ENCODE data around the gene WBP2.
"Not testable (repeated sequence)": the region's sequence is repeated elsewhere in the genome, so short reads cannot be mapped to it uniquely, and the experiment has no call there.

The WBP2 gene

DNA sequence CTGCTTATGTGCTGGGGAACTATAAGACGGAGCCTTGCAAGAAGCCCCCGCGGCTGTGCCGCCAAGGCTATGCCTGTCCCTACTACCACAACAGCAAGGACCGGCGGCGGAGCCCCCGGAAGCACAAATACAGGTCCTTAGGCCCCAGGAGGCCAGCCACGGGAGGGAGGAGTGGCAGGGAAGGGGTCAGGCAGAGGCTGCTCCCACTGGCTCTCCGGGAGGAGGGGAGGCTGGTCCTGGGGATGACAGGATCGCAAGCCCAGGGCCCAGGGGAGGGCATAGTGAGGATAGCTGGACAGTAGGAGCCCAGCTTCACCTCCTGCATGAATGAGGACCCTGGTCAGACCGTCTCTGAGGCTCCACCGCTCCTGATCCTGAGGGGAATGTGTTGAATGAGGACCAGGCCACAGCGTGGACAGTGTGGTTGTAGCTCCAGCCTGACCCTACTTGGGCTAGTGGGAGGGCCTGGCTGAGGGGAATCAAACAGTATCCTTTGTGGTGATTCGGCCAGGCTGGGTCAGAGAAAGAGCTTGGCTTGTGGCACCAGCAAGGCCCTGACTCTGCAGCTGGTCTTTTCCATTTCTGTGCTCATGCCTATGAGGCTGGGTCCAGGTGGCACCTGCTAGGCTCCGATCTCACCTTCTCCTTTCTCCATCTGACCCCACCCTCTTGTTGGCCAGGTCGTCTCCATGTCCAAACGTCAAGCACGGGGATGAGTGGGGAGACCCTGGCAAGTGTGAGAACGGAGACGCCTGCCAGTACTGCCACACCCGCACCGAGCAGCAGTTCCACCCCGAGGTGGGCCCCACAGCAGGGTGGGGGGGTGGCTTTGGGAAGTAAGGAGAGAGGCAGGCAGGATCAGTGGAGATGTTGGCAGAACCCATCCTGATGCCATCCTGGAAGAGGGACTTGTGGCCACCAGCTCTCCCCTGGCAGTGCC is 41.8 kb downstream of the WBP2 start:
- DNase-seq = no peak

DNA sequence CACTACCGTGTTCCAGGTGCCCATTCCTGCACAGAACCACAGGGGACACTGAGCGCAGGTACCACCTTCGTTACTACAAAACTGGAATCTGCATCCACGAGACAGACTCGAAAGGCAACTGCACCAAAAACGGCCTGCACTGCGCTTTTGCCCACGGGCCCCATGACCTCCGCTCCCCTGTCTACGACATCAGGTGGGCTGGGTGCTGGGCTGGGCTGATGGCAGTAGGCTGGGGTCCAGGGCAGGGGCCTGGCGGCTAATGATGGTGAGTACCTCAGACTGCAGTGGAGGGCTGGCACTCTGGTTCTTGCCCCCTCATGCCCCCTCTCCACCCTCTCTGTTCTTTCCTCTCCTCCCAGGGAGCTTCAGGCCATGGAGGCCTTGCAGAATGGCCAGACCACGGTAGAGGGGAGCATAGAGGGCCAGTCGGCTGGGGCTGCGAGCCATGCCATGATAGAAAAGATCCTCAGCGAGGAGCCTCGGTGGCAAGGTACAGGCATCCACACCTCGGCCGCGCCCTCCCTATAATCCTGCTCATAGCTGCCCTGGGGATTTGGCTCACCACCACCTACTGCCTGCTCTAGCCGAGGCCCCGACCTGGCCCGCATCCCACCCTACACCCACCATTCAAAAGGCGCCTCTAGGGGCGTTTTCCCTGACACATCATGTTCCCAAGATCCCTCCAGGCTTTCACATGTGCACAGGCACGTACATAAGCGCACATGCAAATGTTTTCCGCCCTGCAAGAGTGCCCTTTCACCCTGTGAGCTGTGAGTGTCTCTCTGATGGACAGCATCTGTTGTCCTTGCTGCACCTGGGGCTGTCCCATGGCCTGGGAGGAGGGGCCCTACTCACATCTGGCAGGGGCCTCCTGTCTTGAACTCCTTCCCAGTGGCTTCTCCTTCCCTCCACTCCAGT is 42.8 kb downstream of the WBP2 start:
- no peak for DNase-seq

DNA sequence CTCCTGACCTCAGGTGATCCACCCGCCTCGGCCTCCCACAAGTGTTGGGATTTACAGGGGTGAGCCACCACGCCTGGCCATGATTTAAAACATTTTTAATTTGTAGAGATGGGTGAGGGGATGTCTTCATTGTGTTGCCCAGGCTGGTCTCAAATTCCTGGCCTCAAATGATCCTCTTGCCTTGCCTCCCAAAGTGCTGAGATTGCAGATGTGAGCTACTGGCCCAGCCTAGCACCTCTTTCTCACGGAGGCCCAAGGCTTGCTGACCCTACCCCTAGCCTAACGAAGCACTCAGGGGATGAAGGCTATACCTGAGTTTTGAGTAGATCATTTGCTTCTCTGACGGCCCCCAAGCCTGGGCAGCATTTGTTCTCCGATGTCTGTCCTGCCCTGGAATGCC is 44.0 kb downstream of the WBP2 start:
- no peak for DNase-seq

DNA sequence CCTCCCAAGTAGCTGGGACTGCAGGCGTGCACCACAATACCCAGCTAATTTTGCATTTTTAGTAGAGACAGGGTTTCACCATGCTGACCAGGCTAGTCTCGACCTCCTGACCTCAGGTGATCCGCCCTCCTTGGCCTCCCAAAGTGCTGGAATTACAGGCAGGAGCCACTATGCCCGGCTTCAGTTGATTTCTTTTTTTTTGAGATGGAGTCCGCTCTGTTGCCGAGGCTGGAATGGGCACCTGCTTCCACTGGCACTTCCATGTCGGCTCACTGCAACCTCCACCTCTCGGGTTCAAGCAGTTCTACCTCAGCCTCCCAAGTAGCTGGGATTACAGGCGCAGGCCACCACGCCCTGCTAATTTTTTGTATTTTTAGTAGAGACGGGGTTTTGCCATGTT is 44.4 kb downstream of the WBP2 start:
- not testable (repeated sequence) for DNase-seq

DNA sequence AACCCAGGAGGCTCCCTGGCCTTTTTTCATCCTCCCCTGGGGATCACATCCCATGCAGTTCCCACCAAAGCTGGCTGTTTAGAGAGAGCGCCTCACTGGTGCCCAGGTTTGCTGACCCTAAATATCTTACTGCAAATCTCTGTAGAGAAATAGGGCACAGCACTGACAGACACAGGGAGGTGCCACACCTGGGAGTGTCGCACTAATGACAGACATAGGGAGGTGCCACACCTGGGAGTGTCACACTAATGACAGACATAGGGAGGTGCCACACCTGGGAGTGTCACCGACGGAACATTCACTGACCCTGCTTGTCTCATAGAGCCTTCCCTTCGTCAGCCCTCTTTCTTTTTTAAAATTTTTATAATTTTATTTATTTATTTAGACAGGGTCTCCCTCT is 44.9 kb downstream of the WBP2 start:
- DNase-seq = no peak

DNA sequence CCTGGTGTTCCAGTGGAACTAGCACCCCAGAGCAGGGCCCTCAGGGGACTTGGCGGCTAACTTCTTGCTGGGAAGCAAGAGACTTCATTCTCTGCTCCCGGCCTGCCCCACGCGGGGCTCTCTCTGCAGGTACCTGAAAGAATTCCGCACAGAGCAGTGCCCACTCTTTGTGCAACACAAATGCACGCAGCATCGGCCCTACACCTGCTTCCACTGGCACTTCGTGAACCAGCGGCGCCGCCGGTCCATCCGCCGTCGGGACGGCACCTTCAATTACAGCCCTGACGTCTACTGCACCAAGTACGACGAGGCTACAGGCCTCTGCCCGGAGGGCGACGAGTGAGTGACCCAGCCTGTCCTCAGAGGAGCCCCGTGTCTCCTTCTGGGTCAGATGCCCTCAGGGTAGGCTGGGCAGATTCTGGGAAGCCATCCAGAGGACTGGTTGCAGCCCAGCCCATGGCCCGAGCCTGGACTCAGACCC is 45.5 kb downstream of the WBP2 start:
- DNase-seq = no peak

DNA sequence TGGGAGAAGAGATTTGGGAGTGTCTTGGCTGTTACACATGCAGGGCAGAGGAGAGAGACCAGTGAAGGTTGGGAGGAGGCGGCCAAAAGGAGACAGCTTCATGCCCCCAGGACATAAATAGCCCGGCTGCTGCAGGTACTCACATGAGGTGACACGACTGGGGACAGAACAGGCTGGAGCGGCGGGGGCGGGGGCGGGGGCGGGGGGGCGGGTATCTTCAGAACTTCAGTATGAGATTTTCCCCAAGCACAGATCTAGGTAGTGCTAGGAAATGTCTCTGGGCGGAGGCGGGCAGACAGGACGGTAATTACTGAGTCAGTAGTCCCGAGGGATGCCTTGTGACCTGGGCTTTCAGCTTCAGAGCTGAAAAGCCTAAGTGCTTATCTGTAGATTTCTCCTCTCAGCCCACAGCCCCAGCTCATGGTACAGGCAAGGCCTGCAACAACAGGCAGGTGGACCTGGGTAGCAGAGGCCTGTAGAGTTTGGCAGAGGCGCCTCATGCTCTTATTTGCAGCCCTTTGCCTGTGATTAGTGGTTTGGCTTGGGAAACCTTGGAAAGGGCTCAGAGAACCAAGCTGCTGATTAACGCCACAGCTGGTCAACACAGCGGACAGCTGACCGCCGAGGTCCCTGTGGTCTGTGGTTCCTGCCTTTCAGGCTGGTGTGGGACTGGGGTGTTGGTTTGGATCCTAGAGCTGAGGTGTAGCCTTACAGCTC is 46.1 kb downstream of the WBP2 start:
- peak in 2 of 4 experiments; percentile 45 to 49 for DNase-seq

DNA sequence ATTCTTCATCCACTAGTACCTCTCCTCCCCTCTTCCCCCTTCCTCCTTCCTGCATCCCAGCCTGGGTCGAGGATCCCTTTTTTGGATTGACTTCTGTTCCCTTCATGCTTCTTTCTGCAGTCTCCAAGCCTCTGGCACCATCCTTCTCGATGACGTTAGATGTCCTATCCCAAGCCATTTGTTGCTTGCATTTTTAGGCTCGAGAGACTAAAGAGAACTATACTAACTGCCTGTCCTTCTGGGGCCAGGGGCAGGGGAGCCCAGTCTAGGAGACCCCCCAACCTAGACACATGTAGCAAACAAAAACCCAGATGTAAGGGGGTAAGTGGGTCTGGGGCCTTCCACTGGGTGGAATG is 46.6 kb downstream of the WBP2 start:
- no peak for DNase-seq

DNA sequence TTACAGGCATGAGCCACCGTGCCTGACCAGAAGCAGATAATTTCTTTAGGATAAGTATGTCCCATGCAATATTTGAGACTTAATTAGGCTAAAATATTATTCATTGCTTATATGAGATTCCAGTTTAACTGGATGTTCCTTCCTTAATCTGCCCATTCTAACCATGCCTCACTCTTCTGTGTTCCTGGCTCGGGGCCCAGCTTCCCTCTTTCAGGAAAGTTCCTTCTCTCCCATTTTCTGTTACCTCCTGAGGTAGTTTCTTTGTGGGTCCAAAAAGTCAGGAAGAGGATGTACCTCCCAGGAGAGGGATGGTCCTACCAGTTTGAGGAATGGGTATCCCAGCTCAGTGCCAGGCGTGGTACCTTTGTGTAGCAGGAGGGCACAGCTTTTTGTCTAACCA is 47.3 kb downstream of the WBP2 start:
- no peak for DNase-seq

DNA sequence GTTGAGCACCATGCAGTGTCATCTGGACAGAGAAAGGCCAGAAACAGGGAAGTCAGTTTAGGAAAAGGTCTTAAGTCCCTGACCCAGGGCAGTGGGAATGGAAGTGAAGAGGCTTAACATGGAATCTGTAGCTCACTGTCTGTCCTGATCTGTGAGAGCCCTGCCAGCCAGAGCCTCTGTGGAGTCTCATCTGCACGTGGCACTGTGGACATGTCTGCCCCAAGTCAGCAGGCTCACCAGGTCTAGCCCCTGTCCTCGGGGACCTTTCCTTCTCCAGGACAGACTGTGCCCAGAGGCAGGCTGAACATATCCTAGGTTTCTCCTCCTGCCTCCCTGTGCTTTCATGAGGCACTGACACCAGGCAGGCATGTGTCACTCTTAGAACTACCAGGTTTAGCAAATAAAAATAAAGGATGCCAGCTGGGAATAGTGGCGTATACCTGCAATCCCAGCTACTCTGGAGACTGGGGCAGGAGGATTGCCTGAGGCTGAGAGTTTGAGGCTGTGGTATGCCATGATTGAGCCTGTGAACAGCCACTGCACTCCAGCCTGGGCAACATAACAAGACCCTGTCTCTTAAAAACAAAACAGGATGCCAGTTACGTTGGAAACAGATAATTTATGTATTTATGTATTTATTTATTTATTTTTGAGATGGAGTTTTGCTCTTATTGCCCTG is 48.2 kb downstream of the WBP2 start:
- no peak for DNase-seq

DNA sequence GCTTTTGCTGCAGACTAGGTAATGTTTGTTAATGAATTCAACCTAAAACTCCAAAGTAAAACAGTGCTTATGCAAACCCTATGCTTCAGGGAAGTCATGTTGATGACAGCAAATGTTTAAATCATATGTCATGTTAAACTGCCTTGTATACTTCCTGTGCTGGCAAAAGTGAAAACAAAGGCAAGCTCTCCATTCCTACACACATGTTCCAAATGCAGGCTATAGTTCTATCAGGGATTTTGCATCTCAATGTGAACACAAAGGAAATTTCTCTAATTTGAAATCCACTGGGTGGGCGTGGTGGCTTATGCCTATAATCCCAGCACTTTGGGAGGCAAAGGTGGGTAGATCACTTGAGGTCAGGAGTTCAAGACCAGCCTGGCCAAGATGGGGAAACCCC is 51.3 kb downstream of the WBP2 start:
- no peak for DNase-seq

DNA sequence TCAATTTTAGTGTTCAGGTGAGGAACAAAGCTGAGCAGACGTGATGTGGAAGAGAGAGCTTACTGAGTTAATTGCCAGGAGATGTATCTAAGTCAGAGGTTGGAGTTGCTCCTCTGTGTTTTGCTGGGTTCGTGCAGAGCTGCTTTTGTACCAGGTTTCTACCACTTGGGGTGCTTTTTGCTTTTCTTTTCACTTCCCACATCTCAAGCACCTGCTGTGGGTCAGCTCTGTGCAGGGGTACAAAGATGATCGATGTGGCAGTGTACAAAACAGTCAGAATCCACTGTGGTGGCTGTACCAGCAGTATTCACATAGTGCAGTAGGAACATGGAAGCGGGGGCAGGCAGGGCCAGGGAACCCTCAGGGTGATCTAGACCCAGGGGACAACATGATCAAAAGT is 55.7 kb downstream of the WBP2 start:
- no peak for DNase-seq

DNA sequence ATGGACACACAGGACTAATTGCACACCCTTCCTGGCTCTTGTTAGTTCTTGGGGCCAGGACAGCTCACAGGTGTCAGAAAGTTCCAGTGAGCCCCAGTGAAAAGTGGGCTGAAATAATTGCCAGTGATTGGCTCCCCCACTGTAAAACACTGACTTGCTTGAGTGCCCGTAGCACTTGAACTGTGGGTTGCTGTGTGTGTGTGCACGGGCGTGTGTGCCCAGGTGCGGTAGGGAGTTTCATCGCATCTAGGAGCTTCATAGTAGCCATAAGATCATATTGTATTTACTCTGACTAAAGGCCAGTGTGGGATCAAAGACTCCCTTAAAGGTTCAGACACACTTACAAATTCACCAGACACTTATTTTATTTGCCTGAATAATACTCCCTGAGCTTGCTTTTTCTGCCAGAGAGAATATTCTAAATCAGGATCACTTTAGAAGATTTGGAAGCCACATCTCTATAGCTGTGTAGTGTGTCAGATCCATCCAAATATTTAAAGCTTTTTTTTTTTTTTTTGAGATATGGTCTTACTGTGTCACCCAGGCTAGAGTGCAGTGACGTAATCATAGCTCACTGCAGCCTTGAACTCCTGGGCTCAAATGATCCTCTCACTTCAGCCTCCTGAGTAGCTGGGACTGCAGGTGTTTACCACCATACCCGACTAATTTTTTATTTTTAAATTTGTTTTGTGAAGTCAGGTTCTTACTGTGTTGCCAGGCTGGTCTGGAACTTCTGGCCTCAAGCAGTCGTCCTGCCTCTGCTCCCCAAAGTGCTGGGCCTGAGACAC is 59.1 kb downstream of the WBP2 start:
- DNase-seq = no peak
